Progenitor cell of endocrine pancreas (in vitro differentiated cells): ENCODE measurements around the gene RGS17. TPM values are rescaled to one million over a fixed set of nuclear protein-coding genes. Genes with fewer than 3 reads are reported as not detected.
"Not testable (repeated sequence)": the region's sequence is repeated elsewhere in the genome, so short reads cannot be mapped to it uniquely, and the experiment has no call there.

Experiments used
- DNase-seq: peaks from one replicate; pipeline ENCODE4 v3.0.0; 2021; ENCODE audit warnings: low spot score; ENCODE audit not compliant: unreplicated experiment
- H3K27ac Mint-ChIP-seq: 2 replicates; pipeline ENCODE4 v1.8.0; 2021; ENCODE audit warnings: mild to moderate bottlenecking, moderate library complexity, mixed read lengths
- H3K27me3 Mint-ChIP-seq: 2 replicates; pipeline ENCODE4 v1.8.0; 2021; ENCODE audit warnings: mixed read lengths
- H3K36me3 Mint-ChIP-seq: 2 replicates; pipeline ENCODE4 v1.8.0; 2022; ENCODE audit warnings: mixed read lengths; ENCODE audit not compliant: insufficient read depth
- H3K4me1 Mint-ChIP-seq: 2 replicates; pipeline ENCODE4 v1.8.0; 2021; ENCODE audit warnings: low read depth, mixed read lengths
- H3K4me3 Mint-ChIP-seq: 2 replicates; pipeline ENCODE4 v1.8.0; 2021; ENCODE audit warnings: low read depth, mild to moderate bottlenecking, moderate library complexity, mixed read lengths
- H3K9me3 Mint-ChIP-seq: 2 replicates; pipeline ENCODE4 v1.8.0; 2021; ENCODE audit warnings: low read depth, mixed read lengths
- total RNA-seq: library from RNA; stranded (reverse); gene quantifications from 2 replicates; pipeline ENCODE4 v1.2.1, GENCODE V29; 2021
- TF ChIP-seq, protein P1 (sequence below): fragments of 200-600 bp; sonication (generic); IDR thresholded peaks from one replicate; pipeline ENCODE4 v1.5.0; 2021; ENCODE audit warnings: antibody characterized with exemption, mild to moderate bottlenecking; ENCODE audit not compliant: unreplicated experiment

The RGS17 gene
- total RNA-seq, 1 donor from 2014 or later = 2.6 TPM

DNA sequence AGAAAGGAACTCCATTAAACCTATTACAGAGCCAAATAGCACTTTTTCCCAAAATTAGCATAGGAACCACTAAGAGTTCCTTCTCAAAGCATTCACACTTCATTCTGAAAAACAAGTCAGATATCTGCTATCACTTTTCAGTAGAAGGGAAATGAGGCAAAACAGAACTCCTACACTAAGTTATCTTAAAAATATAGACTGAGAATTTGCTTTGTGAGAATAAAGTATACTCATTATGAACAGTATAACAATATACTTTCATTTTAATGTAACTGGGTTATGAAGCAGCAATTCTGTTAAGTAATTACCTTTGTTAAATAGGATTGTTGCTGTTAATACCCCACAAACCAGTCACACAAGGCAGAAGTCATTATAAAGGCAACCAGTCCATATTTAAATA is 137.2 kb downstream of the RGS17 start:
- H3K4me1 Mint-ChIP-seq = no peaks in the 10 kb centered on the region
- no peak overlapping the region for H3K27ac Mint-ChIP-seq
- no peaks in the 10 kb centered on the region for H3K9me3 Mint-ChIP-seq
- peaks cover 13% of the 10 kb centered on the region for H3K36me3 Mint-ChIP-seq
- no peak overlapping the region for H3K4me3 Mint-ChIP-seq
- DNase-seq = no peak
- TF ChIP-seq, protein P1, sequence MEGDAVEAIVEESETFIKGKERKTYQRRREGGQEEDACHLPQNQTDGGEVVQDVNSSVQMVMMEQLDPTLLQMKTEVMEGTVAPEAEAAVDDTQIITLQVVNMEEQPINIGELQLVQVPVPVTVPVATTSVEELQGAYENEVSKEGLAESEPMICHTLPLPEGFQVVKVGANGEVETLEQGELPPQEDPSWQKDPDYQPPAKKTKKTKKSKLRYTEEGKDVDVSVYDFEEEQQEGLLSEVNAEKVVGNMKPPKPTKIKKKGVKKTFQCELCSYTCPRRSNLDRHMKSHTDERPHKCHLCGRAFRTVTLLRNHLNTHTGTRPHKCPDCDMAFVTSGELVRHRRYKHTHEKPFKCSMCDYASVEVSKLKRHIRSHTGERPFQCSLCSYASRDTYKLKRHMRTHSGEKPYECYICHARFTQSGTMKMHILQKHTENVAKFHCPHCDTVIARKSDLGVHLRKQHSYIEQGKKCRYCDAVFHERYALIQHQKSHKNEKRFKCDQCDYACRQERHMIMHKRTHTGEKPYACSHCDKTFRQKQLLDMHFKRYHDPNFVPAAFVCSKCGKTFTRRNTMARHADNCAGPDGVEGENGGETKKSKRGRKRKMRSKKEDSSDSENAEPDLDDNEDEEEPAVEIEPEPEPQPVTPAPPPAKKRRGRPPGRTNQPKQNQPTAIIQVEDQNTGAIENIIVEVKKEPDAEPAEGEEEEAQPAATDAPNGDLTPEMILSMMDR = no peak
- H3K27me3 Mint-ChIP-seq = no peaks in the 10 kb centered on the region

DNA sequence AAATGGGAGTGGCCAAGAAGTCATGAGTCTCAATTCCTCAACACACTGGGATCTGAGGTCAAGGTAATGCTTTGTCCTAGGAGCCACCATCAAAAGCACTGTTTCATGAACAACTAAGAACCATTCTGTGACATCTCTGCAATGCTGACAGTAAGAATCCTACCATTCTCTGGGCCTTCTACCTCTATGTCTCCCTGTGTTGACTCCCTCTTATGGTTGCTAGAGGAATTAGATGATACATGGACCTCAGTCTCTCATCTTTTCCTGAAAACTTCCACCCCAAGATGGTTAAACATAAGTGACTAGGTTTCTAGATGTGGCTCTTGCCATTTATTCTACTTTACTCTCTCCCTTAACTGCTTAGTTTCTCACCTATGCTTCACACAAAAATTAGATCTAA is 137.7 kb downstream of the RGS17 start:
- no peak for DNase-seq
- TF ChIP-seq, protein P1 = no peak
- Mint-ChIP-seq H3K27ac (no peak overlapping the region), H3K4me1 (no peaks in the 10 kb centered on the region), H3K9me3 (no peaks in the 10 kb centered on the region), H3K36me3 (peaks cover 13% of the 10 kb centered on the region), H3K4me3 (no peak overlapping the region), H3K27me3 (no peaks in the 10 kb centered on the region)

DNA sequence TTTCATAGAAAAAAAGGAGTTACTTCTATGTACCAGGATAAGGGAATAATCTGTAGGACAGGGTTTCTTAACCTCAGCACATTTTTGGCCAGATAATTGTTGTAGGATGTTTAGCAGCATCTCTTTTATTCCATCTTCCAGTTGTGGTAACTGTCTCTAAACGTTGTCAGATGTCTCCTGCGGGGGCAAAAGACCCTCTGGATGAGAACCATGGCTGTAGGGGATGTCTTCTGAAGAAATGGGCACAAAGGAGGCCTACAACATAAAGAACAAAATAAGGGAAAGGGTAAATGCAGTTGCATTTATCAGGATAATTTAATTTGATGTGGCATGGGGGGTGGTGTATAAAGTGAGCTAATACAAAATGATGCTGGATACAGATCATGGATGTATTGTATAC is 144.1 kb downstream of the RGS17 start:
- Mint-ChIP-seq H3K9me3 (no peaks in the 10 kb centered on the region), H3K27me3 (no peaks in the 10 kb centered on the region), H3K27ac (peak overlapping the region; percentile 25), H3K4me1 (peaks cover 12% of the 10 kb centered on the region), H3K36me3 (peaks cover 10% of the 10 kb centered on the region), H3K4me3 (no peak overlapping the region)
- TF ChIP-seq, protein P1 = no peak
- no peak for DNase-seq

DNA sequence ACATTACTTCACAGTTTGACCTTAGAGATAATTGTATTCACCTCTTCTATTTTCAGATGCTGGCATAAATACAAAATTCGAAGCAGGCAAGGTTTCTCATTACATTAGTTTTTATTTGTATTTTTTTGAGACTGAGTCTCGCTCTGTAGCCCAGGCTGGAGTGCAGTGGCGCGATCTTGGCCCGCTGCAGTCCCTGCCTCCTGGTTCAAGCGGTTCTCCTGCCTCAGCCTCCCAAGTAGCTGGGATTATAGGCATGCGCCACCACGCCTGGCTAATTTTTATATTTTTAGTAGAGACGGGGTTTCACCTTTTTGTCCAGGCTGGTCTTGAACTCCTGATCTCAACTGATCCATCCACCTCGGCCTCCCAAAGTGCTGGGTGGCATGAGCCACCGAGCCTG is 145.8 kb downstream of the RGS17 start:
- Mint-ChIP-seq H3K4me3 (peak overlapping the region; percentile 21), H3K4me1 (peaks cover 24% of the 10 kb centered on the region)
- not testable (repeated sequence) for DNase-seq, H3K36me3 Mint-ChIP-seq, H3K27me3 Mint-ChIP-seq, H3K27ac Mint-ChIP-seq, H3K9me3 Mint-ChIP-seq

GRCh38 chr6:152984513-152984872 is 146.6 kb downstream of the RGS17 start:
- H3K27ac Mint-ChIP-seq = peak overlapping the region; percentile 99

More at GRCh38 chr6:152984513-152984872, 146.6 kb downstream of the RGS17 start:
- Mint-ChIP-seq H3K4me3 (peak overlapping the region; percentile 100), H3K27me3 (no peaks in the 10 kb centered on the region), H3K36me3 (peaks cover 4% of the 10 kb centered on the region), H3K9me3 (no peaks in the 10 kb centered on the region), H3K4me1 (peaks cover 28% of the 10 kb centered on the region)
- no peak for DNase-seq
- TF ChIP-seq, protein P1 = no peak
